HG03025 (cell line): ENCODE data around the gene ADAMTS2.

Experiments
- ATAC-seq: cut with Tn5 transposase; IDR thresholded peaks from one replicate; pipeline ENCODE4 v1.9.1; 2021; ENCODE audit warnings: mild to moderate bottlenecking, moderate library complexity; ENCODE audit not compliant: unreplicated experiment, low FRiP score

Gene ADAMTS2

DNA sequence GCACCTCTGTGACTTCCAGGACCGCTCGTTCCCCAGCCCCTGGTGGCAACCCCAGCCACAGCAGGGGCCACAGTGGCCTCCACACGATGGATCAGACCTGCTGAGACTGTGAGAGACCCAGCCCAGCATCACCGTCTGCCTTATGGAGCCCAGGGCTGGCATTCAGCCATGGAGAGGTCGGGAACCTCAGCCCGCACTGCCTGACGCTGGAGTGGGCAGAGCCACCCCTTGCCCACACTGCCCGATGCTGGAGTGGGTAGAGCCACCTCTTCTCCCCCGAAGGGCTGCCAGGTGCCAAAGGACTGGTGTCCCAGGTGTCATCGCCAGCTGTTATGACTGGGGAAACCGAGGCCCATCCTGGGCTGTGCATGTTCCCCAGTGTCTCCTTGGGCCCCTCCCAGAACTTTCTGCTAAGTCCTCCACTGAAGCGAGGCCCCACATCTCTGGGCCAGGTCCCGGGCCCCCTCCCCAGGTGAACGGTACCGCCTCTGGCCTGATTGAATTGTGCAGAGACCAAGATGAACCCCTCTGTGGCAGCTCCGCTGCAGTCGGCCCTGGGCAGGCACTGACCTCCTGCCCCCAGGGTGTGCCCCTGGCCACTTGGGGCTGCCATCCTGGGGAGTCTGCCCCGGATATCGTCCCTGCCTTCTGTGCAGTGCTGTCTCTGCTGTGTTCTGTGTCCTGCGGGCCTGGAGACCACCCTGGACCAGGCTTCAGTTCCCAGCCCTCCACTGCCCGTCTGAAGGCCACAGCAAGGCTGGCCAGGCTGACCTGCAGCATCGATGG is 137.1 kb downstream of the ADAMTS2 start:
- ATAC-seq, result no peak

DNA sequence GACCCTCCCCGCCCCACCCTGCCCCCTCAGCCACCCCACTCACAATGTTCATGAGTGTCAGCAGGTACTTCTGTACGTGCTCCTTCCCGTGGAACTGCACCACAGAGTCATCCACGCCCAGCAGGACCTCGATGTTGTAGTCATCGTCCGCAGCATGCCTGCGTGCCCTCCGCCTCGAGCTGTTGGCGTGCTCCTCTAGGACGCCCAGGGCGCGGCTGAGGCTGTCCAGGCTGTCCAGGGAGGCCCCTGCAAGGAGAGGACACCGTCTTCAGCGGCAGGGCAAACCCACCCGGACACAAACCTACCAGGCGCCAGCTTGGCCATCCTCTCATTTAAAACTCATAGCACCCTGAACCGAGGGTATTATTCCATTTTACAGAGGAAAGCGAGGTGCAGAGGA is 137.8 kb downstream of the ADAMTS2 start:
- no peak for ATAC-seq

DNA sequence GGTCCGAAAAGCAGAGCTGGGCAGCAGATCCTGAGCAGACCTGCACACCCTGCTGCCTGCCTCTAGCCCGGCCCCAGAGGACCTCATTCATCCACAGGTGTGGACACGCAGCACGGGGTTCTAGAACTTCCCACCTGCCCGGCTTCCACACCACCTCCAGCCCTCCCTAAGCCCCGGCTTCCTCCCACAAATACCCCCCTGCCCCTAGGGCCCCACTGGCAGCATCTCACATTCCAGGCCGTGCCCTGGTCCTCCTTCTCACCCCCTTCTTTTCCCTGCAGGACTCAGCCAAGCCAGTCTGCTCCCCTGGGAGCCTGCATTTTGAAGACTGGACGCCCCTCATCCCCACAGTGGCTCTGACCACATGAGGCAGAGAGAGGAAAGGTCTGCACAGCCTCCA is 138.9 kb downstream of the ADAMTS2 start:
- ATAC-seq, result no peak

GRCh38 chr5:179205277-179205676 is 140.0 kb downstream of the ADAMTS2 start:
- no peak for ATAC-seq

GRCh38 chr5:179204572-179204971 is 140.7 kb downstream of the ADAMTS2 start:
- ATAC-seq, result no peak

GRCh38 chr5:179203248-179203647 is 142.0 kb downstream of the ADAMTS2 start:
- no peak for ATAC-seq

DNA sequence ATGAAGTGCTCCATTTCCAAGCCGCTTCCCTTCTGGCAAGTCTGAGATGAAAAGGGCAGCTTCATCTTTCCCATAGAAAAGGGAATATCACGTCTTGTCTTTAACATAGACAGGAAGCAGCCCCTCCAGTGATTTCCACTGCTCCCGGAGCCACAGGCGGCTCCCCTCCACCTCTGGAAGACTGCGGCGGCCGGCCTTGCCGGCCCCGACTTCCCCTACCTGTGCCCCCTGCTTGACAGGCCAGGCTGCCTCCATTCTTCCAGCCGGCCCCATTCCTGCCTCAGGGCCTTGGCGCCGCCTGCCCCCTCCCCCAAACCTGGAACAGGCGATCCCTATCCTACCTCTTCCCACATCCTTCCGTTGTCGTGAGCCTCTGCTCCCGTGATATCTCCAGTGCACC is 143.3 kb downstream of the ADAMTS2 start:
- ATAC-seq, result no peak

DNA sequence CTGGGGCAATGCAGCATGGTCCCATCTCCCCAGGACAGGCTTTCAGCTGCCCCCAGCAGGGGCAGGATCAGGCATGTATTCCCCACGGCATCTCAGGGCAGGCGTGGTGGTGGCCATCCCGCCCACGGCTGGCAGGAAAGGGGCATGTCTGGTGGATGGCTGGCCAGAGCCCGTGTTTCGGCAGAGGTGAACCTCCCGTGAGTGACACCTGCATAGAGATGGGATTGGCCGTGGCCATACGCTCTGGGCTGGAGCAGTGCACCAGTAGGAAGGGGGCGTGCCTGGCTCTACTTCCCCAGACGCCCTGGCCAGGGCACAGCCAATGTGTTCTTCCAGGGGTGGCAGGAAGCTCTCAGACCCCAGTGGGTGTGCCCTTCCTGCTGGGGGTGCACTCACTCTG is 146.0 kb downstream of the ADAMTS2 start:
- ATAC-seq, result no peak

DNA sequence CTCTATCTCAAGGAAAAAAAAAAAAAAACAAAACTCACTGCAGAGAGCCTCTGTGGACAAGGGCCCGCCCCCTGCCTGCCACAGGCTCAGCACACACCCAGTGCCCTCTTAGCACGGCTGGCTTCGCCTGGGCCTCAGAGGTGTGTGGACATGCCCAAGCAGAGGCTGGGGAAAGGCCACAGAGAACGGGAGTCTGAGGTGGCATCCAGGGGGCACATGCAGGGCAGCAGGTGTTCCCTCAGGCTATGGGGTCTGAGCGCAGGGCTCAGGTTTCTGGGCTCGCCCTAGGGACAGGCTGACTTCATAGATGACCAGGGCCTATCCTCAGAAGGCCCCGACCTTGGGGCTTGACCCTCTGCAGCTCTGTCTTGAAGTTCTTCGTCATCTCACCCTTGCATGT is 146.4 kb downstream of the ADAMTS2 start:
- no peak for ATAC-seq

DNA sequence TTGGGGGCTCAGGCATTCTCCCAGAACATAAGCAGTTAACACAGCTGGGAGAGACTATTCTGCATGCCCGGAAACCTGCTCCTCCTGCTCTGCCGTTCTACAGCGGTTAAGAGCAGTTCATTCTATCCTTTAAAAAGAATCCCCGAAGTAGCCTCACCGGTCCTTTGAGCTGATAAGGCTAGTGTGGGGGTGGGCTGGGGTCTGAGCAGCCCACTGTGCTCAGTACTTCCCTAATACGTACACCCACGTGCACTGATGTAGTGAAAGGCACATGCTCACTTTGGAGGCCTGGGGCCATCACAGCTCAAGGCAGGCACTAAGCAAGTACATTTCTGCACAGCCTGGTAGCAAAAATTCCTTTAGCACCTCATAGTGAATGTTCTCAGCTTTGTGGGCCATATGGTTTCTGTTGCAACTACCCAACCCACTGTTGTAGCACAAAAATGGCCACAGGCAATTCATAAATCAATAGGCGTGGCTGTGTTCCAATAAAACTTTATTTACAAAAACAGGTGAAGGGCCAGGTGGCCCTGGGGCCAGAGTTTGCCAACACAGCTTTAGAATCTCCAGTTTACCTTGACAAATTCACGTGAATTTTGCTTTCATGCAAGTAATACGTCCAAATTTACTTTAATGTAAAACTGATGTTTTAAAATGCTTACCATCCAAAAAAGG is 148.7 kb downstream of the ADAMTS2 start:
- ATAC-seq, result no peak

GRCh38 chr5:179195561-179196404 is 149.5 kb downstream of the ADAMTS2 start:
- no peak for ATAC-seq

GRCh38 chr5:179194941-179195381 is 150.3 kb downstream of the ADAMTS2 start:
- no peak for ATAC-seq

GRCh38 chr5:179194201-179194910 is 150.9 kb downstream of the ADAMTS2 start:
- no peak for ATAC-seq

DNA sequence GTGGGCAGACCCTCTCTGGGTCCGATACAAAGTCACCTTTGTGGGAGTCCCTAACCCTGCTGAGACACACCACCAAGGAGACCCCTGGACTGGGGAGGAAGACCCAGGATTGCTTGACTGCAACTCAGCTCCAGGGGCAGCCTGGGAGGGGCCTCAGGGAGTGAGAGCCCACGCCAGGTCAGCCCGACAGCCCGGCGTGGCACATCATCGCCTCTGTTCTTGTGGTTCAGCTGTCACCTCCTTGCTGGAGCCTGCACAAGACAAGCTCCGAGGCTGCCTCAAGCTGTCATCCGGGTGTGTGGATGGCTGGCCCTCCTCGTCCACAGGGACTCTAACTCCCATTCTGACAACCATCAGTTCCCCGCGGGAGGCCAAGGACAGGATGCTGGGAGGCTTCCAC is 151.5 kb downstream of the ADAMTS2 start:
- no peak for ATAC-seq

- ATAC-seq, result no peak
These were observed 152.3 kb downstream of the ADAMTS2 start for GRCh38 chr5:179192891-179193470.

DNA sequence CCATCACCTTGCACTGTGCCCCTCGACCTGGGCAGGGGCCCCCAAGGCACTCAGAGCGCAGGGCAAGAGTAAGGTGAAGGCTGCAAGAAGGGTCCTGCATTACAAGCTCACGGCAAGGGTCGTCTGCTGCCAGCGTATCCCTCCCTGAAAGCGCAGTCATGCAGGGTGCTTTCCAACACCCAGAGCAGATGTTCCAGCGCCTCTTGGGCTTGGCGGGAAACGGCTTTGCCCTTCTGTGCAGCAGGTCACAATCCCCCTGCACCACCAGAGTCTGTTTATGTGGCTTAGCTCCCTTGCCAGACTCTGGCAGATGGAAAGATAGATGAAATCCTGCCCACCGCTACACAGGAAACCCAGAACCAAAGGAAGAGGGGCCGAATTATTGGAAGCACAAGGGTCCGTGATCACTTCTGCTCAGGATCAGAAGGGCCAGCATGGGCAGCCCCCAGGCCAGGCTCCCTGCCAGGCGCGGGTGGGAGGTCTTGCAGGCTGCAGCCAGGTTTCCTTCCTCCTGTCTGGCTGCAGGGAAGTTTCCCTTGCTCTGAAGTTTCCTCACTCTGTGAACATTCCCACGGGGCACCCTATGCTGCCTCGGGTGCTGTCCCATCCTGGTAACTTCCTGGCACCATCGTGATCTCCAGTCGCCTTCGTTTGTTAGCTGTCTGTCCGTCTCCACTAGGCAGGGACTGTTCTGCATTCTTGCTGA is 152.9 kb downstream of the ADAMTS2 start:
- ATAC-seq, result no peak

GRCh38 chr5:179191506-179192184 is 153.6 kb downstream of the ADAMTS2 start:
- ATAC-seq, result no peak

- no peak for ATAC-seq
These were observed 154.3 kb downstream of the ADAMTS2 start for GRCh38 chr5:179190851-179191505.
